Smooth muscle cell (in vitro differentiated cells): ENCODE results near the gene GPATCH2L. TPM values are rescaled to one million over a fixed set of nuclear protein-coding genes. Genes with fewer than 3 reads are reported as not detected.

Experiments used
- DNase-seq: peaks from one replicate; lab custom pipeline; 2025; ENCODE audit not compliant: unreplicated experiment; lab: John Stamatoyannopoulos, UW
- H2AFZ ChIP-seq: fragments of 200-600 bp; sonication (generic); 2 replicates; pipeline ENCODE4 v1.6.0; 2016; ENCODE audit warnings: antibody characterized with exemption, low read depth, mild to moderate bottlenecking
- H3F3A ChIP-seq: fragments of 200-600 bp; sonication (generic); 2 replicates; pipeline ENCODE4 v1.6.0; 2017; ENCODE audit warnings: antibody characterized with exemption, low read depth
- H3K27ac ChIP-seq: fragments of 200-600 bp; sonication (generic); 2 replicates; pipeline ENCODE4 v1.5.1; 2016; ENCODE audit warnings: low read depth, mild to moderate bottlenecking
- H3K27me3 ChIP-seq: fragments of 200-600 bp; sonication (generic); 2 replicates; pipeline ENCODE4 v1.6.1; 2016; ENCODE audit warnings: low read depth, mild to moderate bottlenecking
- H3K36me3 ChIP-seq: fragments of 200-600 bp; sonication (generic); 2 replicates; pipeline ENCODE4 v1.5.1; 2016; ENCODE audit warnings: low read depth
- H3K4me1 ChIP-seq: fragments of 200-600 bp; sonication (generic); 2 replicates; pipeline ENCODE4 v1.5.1; 2016; ENCODE audit warnings: low read depth
- H3K4me2 ChIP-seq: fragments of 200-600 bp; sonication (generic); 2 replicates; pipeline ENCODE4 v1.6.0; 2016; ENCODE audit warnings: mild to moderate bottlenecking
- H3K4me3 ChIP-seq: fragments of 200-600 bp; sonication (generic); 2 replicates; pipeline ENCODE4 v1.5.1; 2016; ENCODE audit warnings: mild to moderate bottlenecking
- H3K79me2 ChIP-seq: fragments of 200-600 bp; sonication (generic); 2 replicates; pipeline ENCODE4 v1.6.0; 2016; ENCODE audit warnings: low read depth, mild to moderate bottlenecking
- H3K9ac ChIP-seq: fragments of 200-600 bp; sonication (generic); 2 replicates; pipeline ENCODE4 v1.6.0; 2016; ENCODE audit warnings: low read depth
- H3K9me3 ChIP-seq: fragments of 200-600 bp; sonication (generic); replicated peaks from 2 replicates; pipeline ENCODE4 v1.5.1; 2016; ENCODE audit warnings: low read depth
- H4K20me1 ChIP-seq: fragments of 200-600 bp; sonication (generic); 2 replicates; pipeline ENCODE4 v1.6.0; 2016; ENCODE audit warnings: low read depth
- WGBS: methylation state at CpG from one replicate; pipeline ENCODE4 v1.1.7; 2016; ENCODE audit warnings: low lambda C conversion rate; 5-methylcytosine and 5-hydroxymethylcytosine counted together
- polyA plus RNA-seq: library from polyadenylated mRNA; unstranded; fragments of >200 nt; fragmentation: Nextera tagmentation; extraction: Ambion mirVana; gene quantifications from 2 replicates; pipeline ENCODE4 v1.2.1, GENCODE V29; 2016
- total RNA-seq: library from RNA; depleted of rRNA; stranded (reverse); fragments of >200 nt; gene quantifications from 2 replicates; pipeline ENCODE4 v1.2.3, GENCODE V29; 2014
- TF ChIP-seq, protein P1 (sequence below): fragments of 200-600 bp; sonication (generic); IDR thresholded peaks from 2 replicates; pipeline ENCODE4 v1.5.1; 2017; ENCODE audit warnings: borderline replicate concordance, mild to moderate bottlenecking, antibody characterized with exemption; ENCODE audit not compliant: insufficient read depth, poor library complexity, severe bottlenecking

Gene GPATCH2L
- total and polyA plus RNA-seq, 2 experiments from 2014 or later = 14.5 to 53.4 TPM

DNA sequence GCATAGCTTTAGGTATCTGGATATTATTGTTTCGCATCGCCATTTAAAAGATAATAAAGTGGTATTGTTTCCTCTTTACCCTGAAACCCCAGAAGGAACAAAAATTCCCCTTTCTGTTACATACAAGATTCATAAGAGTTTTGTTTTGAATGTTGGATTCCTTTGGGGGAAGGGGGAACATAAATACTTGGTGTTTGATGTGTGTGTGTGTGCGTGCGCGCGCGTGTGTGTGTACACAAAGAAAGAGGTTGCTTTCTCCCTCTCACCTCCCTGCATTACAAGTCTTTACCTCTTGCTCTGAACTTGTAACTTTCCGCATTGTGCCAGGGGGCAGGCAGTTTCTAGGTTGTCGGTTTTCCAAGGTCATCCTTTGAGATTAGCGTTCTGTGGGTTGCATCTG is 76.4 kb downstream of the GPATCH2L start:
- no peaks in the 10 kb centered on the region for H4K20me1 ChIP-seq
- H3K27me3 ChIP-seq = no peaks in the 10 kb centered on the region
- no peaks in the 10 kb centered on the region for H3K9me3 ChIP-seq
- no peaks in the 10 kb centered on the region for H3K36me3 ChIP-seq
- no peaks in the 10 kb centered on the region for H3K4me1 ChIP-seq
- no peaks in the 10 kb centered on the region for H3F3A ChIP-seq
- WGBS = 95% methylated on average over 10 of the region's 10 CpGs
- H2AFZ ChIP-seq = no peak overlapping the region
- no peak overlapping the region for H3K4me3 ChIP-seq
- DNase-seq = no peak
- H3K79me2 ChIP-seq = no peaks in the 10 kb centered on the region
- H3K9ac ChIP-seq = no peak overlapping the region
- no peak overlapping the region for H3K4me2 ChIP-seq
- TF ChIP-seq, protein P1, sequence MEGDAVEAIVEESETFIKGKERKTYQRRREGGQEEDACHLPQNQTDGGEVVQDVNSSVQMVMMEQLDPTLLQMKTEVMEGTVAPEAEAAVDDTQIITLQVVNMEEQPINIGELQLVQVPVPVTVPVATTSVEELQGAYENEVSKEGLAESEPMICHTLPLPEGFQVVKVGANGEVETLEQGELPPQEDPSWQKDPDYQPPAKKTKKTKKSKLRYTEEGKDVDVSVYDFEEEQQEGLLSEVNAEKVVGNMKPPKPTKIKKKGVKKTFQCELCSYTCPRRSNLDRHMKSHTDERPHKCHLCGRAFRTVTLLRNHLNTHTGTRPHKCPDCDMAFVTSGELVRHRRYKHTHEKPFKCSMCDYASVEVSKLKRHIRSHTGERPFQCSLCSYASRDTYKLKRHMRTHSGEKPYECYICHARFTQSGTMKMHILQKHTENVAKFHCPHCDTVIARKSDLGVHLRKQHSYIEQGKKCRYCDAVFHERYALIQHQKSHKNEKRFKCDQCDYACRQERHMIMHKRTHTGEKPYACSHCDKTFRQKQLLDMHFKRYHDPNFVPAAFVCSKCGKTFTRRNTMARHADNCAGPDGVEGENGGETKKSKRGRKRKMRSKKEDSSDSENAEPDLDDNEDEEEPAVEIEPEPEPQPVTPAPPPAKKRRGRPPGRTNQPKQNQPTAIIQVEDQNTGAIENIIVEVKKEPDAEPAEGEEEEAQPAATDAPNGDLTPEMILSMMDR = no peak
- H3K27ac ChIP-seq = no peak overlapping the region

DNA sequence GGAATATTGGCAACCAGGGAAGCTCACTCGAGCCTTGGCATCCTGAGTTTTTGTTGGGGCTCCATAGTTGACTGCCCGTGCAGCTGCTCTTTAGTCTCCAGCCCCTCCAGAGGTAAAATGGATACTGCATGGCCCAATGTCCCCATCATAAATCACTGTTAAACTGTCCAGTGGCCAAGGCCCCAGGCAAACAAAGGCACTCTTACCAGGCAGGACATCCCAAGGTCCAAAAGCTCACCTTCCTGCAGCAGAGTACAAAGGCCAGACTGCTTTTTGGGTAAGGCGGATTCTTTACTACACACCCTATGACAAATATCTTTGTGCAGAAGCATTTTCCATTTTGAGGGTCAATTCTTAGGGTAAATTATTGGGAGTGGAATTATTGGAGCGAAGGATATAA is 81.1 kb downstream of the GPATCH2L start:
- Histone ChIP-seq H3K4me3 (no peak overlapping the region), H3K36me3 (no peaks in the 10 kb centered on the region), H3K4me2 (no peak overlapping the region), H3K9ac (no peak overlapping the region), H2AFZ (no peak overlapping the region), H3K27ac (no peak overlapping the region), H3K79me2 (no peaks in the 10 kb centered on the region), H3K27me3 (no peaks in the 10 kb centered on the region), H3K4me1 (no peaks in the 10 kb centered on the region), H3K9me3 (no peaks in the 10 kb centered on the region), H4K20me1 (no peaks in the 10 kb centered on the region), H3F3A (no peaks in the 10 kb centered on the region)
- DNase-seq = no peak
- TF ChIP-seq, protein P1 = no peak
- 88% methylated on average over 4 of the region's 4 CpGs for WGBS

DNA sequence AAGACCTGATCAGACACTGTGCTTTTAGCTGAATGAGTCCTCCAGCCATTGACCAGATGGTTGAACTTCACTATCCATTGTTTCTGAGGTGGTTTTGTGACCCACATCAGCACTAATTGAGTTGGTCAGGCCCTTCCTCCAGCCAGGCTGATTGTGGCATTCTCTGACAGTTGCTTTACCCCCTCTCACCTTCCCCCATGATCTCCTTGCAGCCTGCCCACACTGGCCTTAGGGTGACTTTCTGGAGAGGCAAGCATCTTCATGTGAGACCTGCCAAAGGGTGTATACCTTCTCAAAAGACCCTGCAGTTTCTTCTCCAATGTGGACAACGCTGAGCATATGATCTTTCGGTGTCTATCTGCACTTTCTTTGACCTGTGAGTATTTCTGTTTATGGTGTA is 83.9 kb downstream of the GPATCH2L start:
- no peak overlapping the region for H3K4me2 ChIP-seq
- no peaks in the 10 kb centered on the region for H3K4me1 ChIP-seq
- TF ChIP-seq, protein P1 = no peak
- no peaks in the 10 kb centered on the region for H3F3A ChIP-seq
- no peaks in the 10 kb centered on the region for H3K9me3 ChIP-seq
- no peaks in the 10 kb centered on the region for H3K27me3 ChIP-seq
- H3K36me3 ChIP-seq = no peaks in the 10 kb centered on the region
- no peak overlapping the region for H2AFZ ChIP-seq
- DNase-seq = no peak
- 90% methylated on average over 2 of the region's 2 CpGs for WGBS
- no peak overlapping the region for H3K27ac ChIP-seq
- H3K79me2 ChIP-seq = no peaks in the 10 kb centered on the region
- H3K4me3 ChIP-seq = no peak overlapping the region
- no peaks in the 10 kb centered on the region for H4K20me1 ChIP-seq
- H3K9ac ChIP-seq = no peak overlapping the region

- H2AFZ ChIP-seq = no peak overlapping the region
- H3K27me3 ChIP-seq = no peaks in the 10 kb centered on the region
- H3K79me2 ChIP-seq = no peaks in the 10 kb centered on the region
- no peaks in the 10 kb centered on the region for H4K20me1 ChIP-seq
- no peak overlapping the region for H3K9ac ChIP-seq
- H3K9me3 ChIP-seq = no peaks in the 10 kb centered on the region
- TF ChIP-seq, protein P1 = no peak
- H3K4me3 ChIP-seq = no peak overlapping the region
- no peaks in the 10 kb centered on the region for H3K4me1 ChIP-seq
- H3F3A ChIP-seq = no peaks in the 10 kb centered on the region
- no peak overlapping the region for H3K4me2 ChIP-seq
- DNase-seq = no peak
- no peak overlapping the region for H3K27ac ChIP-seq
- H3K36me3 ChIP-seq = no peaks in the 10 kb centered on the region
- 92% methylated on average over 13 of the region's 13 CpGs for WGBS
Observed at GRCh38 chr14:76236172-76237130, 84.7 kb downstream of the GPATCH2L start.
